GM10248 (cell line): ENCODE results near the gene SEC63.

Source experiments
- CTCF ChIA-PET: fragments of 300-600 bp; sonication (Branson Sonifier 250); formaldehyde crosslinking; extraction: SDS; loops from one replicate; lab custom pipeline; 2021; ENCODE audit warnings: antibody characterized with exemption; lab: Yijun Ruan, JAX
- POLR2A ChIA-PET: fragments of 350-650 bp; sonication (Branson Sonifier 250); formaldehyde crosslinking; extraction: SDS; loops from one replicate; lab custom pipeline; 2020; ENCODE audit warnings: antibody characterized with exemption; lab: Yijun Ruan, JAX
- DNase-seq: peaks from one replicate; pipeline ENCODE4 v3.0.0; 2012; ENCODE audit errors: extremely low spot score
- CTCF ChIP-seq: IDR thresholded peaks from 2 replicates; pipeline ENCODE4 v1.5.1; 2012; ENCODE audit warnings: mild to moderate bottlenecking, low read depth; ENCODE audit errors: extremely low read depth, missing control alignments, control extremely low read depth

Gene SEC63

GRCh38 chr6:107987805-107988204, 29.8 kb upstream of the SEC63 start:
- TF ChIP-seq CTCF = no peak
- POLR2A ChIA-PET = no interaction called here
- CTCF ChIA-PET = no interaction called here
- DNase-seq = no peak

- no peak for TF ChIP-seq CTCF
- ChIA-PET POLR2A (no interaction called here), CTCF (interaction anchor here (1.5 kb wide), 1 partner anchor 13 kb away, joined by 3 read pairs; no protein-coding TSS in a partner anchor)
- no peak for DNase-seq
Measured at GRCh38 chr6:107985701-107986100, 27.7 kb upstream of the SEC63 start.

- CTCF ChIA-PET = interaction anchor here (0.8 kb wide), 1 partner anchor 65 kb away, joined by 3 read pairs; no protein-coding TSS in a partner anchor
- DNase-seq = no peak
- POLR2A ChIA-PET = no interaction called here
- no peak for TF ChIP-seq CTCF
Measured at GRCh38 chr6:107983811-107984210, 25.8 kb upstream of the SEC63 start.

- no peak for DNase-seq
- CTCF ChIA-PET = interaction anchor here (1.5 to 3.9 kb wide), 2 partner anchors 59 to 66 kb away, joined by 3 to 40 read pairs; no protein-coding TSS in a partner anchor
- TF ChIP-seq CTCF = no peak
- POLR2A ChIA-PET = no interaction called here
Measured at GRCh38 chr6:107982486-107982885, 24.5 kb upstream of the SEC63 start.

GRCh38 chr6:107981695-107982094, 23.7 kb upstream of the SEC63 start:
- ChIA-PET CTCF (interaction anchor here (0.6 to 3.9 kb wide), 13 partner anchors 9 to 546 kb away, joined by 3 to 40 read pairs (median 5); no protein-coding TSS in a partner anchor), POLR2A (no interaction called here)
- TF ChIP-seq CTCF = no peak
- DNase-seq = no peak

- DNase-seq = no peak
- TF ChIP-seq CTCF = no peak
- ChIA-PET POLR2A (no interaction called here), CTCF (no interaction called here)
Measured at GRCh38 chr6:107977283-107977682, 19.3 kb upstream of the SEC63 start.

- ChIA-PET POLR2A (no interaction called here), CTCF (interaction anchor here (0.9 to 1.5 kb wide), 4 partner anchors 10 to 551 kb away, joined by 3 to 7 read pairs (median 4); no protein-coding TSS in a partner anchor)
- TF ChIP-seq CTCF = no peak
- DNase-seq = no peak
Measured at GRCh38 chr6:107976155-107976783, 18.3 kb upstream of the SEC63 start.
